ENCODE results near the gene CBX7.

DNA sequence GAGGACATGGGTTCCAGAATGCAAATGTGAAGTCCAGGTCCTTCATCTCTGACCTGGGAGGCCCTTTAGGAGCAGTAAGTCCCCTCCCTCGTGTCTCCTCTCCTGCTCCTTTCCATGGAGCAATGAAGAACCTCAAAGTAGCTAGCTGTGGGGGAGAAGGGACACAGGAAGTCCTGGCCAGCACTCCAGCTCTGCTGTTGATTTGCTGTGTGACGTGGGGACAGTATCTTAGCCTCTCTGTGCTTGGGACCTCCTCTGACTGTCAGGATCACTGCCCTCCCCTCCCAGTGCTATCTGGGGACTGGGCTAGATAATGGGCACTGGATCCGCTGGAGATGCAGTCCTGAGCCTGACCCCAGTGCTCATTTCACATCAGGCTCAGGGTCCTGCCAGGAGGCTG is 56.5 kb downstream of the CBX7 start:
- TF ChIP-seq YY1 (IDR thresholded peaks at IDR 0.05; ENCODE audit: insufficient read depth, insufficient read length) (no peak), ZNF274 (IDR thresholded peaks at IDR 0.05; ENCODE audit: low read depth, low read length) (no peak)
